ENCODE data around the gene KCMF1. TPM values are rescaled to one million over a fixed set of nuclear protein-coding genes. Genes with fewer than 3 reads are reported as not detected.

KCMF1 gene
- total RNA-seq, 5 donors from 2014 or later (not counting 1 experiment from before 2014, with no cell fraction given) = 56.7 to 62.5 (median 60.3) TPM

DNA sequence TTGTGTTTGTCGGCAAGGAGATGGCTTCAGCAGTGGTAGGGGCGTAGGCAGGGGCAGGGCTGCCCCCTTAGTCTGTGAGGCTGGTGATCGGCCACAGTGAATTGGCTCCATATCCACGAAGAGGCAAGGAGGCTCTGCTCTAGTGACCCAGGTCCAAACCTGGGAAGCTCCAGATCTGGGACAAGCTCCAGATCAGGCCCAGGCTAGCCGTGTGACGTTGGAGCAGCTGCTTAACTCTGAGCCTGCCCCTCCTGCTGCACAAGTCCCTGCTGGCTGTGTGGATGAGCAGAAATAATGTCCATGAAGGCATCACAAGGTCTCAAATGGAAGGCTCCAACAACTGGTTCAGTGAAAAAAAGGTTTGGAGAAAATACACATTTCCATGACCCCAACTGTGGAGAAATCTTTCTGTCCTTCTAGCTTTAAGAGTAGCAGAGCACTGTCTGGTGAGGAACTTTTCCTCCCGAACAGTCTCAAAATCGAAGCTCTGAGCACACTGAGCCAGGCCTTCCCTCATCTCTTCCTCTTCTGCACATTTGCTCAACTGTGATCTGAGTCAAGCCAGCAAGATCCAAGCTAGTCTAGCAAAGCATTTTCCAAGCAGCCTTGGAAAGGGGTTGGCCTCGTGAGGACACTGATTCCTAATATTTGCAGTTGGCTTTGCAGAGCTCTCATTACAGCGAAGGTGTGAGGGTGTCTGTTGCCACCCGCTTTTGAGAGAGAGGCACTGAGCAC, 95.2 kb downstream of the KCMF1 start:
- ChIA-PET CTCF (interaction anchor here (0.6 to 1.2 kb wide), 4 partner anchors 9 to 647 kb away, joined by 3 to 6 read pairs (median 3); no protein-coding TSS in a partner anchor), POLR2A (no interaction called here)
- no peaks in the 10 kb centered on the region for H3K36me3 ChIP-seq (ENCODE audit: control insufficient read depth in 2 of 2, extremely low read depth in 1 of 2, insufficient read depth in 1 of 2, low read length in 1 of 2)
- Mint-ChIP-seq H3K27ac (no peak overlapping the region), H3K9me3 (no peaks in the 10 kb centered on the region), H3K27me3 (peaks cover 13 to 15% of the 10 kb centered on the region in 2 donors), H3K36me3 (no peaks in the 10 kb centered on the region), H3K4me3 (no peak overlapping the region), H3K4me1 (peaks cover 0 to 7% (median 3%) of the 10 kb centered on the region in 3 donors)
- whole genome bisulfite sequencing (ENCODE audit: insufficient coverage) = 78% methylated on average over 8 of the region's 11 CpGs
- H3K9me3 ChIP-seq = no peaks in the 10 kb centered on the region
- DNase-seq (no peak), ATAC-seq (replicated peaks in 1 of 4) (no peak)
- H3K4me3 ChIP-seq (ENCODE audit: control insufficient read depth in 1 of 2, extremely low read depth in 1 of 2, low read length in 1 of 2) = no peak overlapping the region
- no peak overlapping the region for H3K27ac ChIP-seq (ENCODE audit: low read length)
- H3K27me3 ChIP-seq (replicated peaks in 1 of 2; ENCODE audit: control insufficient read depth in 2 of 2, extremely low read depth in 1 of 2, insufficient read depth in 2 of 2, low read length in 1 of 2) = peaks cover 0 to 30% of the 10 kb centered on the region in 2 experiments
- H3K4me1 ChIP-seq (ENCODE audit: control insufficient read depth in 1 of 2, extremely low read depth in 1 of 2, insufficient read depth in 2 of 2, low read length in 2 of 2) = peaks cover 0 to 4% of the 10 kb centered on the region in 2 experiments

DNA sequence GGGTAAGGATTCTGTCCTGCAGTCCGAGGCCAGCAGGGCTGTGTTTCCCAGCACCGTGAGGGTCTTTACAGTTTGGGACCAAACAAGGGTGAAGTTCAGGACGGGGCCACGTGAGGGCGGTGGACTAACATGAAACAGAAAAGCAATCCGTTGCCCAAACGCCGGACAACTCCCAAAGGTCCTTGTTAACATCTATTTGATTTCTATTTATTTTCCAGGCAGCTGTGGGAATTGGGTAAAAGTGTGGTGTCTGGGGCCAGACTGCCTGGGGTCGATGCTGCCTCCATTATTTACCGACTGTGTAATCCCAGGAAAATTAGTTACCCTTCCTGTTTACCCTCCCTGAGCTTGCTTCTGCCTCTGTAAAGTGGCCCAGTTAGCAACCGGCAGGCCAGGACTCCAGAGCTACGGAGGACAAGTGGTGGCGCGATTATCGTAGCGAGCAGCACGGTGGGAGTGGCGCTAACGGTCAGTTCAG, 96.0 kb downstream of the KCMF1 start:
- POLR2A ChIA-PET = no interaction called here
- DNase-seq = peak in 18 of 35 experiments; percentile 2 to 40 (median 12)

DNA sequence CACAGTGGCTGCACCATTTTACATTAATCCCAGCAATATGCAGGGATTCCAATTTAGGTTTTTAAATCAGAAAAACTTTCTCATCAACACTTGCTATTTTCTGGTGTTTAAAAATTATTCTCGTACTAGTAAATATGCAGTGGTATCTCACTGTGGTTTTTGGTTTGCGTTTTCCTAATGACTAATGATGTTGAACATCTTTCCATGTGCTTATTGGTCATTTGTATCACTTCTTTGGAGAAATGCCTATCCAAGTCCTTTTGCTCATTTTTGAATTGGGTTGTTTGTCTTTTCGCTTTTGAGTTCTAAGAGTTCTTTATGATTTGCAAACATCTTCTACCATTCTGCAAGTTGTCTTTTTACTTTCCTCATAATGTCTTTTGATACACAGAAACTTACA, 100.1 kb downstream of the KCMF1 start:
- no peak overlapping the region for H3K4me3 ChIP-seq (ENCODE audit: control insufficient read depth in 1 of 2, extremely low read depth in 1 of 2, low read length in 1 of 2)
- H3K27ac ChIP-seq (ENCODE audit: low read length) = no peak overlapping the region
- POLR2A ChIA-PET = no interaction called here
- Mint-ChIP-seq H3K27me3 (peaks cover 18 to 25% of the 10 kb centered on the region in 2 donors), H3K9me3 (no peaks in the 10 kb centered on the region), H3K27ac (no peak overlapping the region), H3K4me1 (peaks cover 0 to 7% (median 3%) of the 10 kb centered on the region in 3 donors), H3K4me3 (no peak overlapping the region), H3K36me3 (no peaks in the 10 kb centered on the region)
- H3K27me3 ChIP-seq (replicated peaks in 1 of 2; ENCODE audit: control insufficient read depth in 2 of 2, extremely low read depth in 1 of 2, insufficient read depth in 2 of 2, low read length in 1 of 2) = peaks cover 0 to 31% of the 10 kb centered on the region in 2 experiments
- no peaks in the 10 kb centered on the region for H3K9me3 ChIP-seq
- CTCF ChIA-PET = no interaction called here
- DNase-seq (no peak), ATAC-seq (replicated peaks in 1 of 4) (no peak)
- 100% methylated on average over 1 of the region's 3 CpGs for WGBS (ENCODE audit: insufficient coverage)
- H3K36me3 ChIP-seq (ENCODE audit: control insufficient read depth in 2 of 2, extremely low read depth in 1 of 2, insufficient read depth in 1 of 2, low read length in 1 of 2) = no peaks in the 10 kb centered on the region
- peaks cover 0 to 4% of the 10 kb centered on the region in 2 experiments for H3K4me1 ChIP-seq (ENCODE audit: control insufficient read depth in 1 of 2, extremely low read depth in 1 of 2, insufficient read depth in 2 of 2, low read length in 2 of 2)

More for the DNA sequence above, 96.0 kb downstream of the KCMF1 start:
- no peaks in the 10 kb centered on the region for H3K36me3 ChIP-seq (ENCODE audit: control insufficient read depth in 2 of 2, extremely low read depth in 1 of 2, insufficient read depth in 1 of 2, low read length in 1 of 2)
- H3K4me1 ChIP-seq (ENCODE audit: control insufficient read depth in 1 of 2, extremely low read depth in 1 of 2, insufficient read depth in 2 of 2, low read length in 2 of 2) = peaks cover 0 to 4% of the 10 kb centered on the region in 2 experiments
- Mint-ChIP-seq H3K36me3 (no peaks in the 10 kb centered on the region), H3K27me3 (peaks cover 13 to 15% of the 10 kb centered on the region in 2 donors), H3K27ac (no peak overlapping the region), H3K9me3 (no peaks in the 10 kb centered on the region), H3K4me3 (no peak overlapping the region), H3K4me1 (peaks cover 0 to 7% (median 3%) of the 10 kb centered on the region in 3 donors)
- H3K9me3 ChIP-seq = no peaks in the 10 kb centered on the region
- H3K27ac ChIP-seq (ENCODE audit: low read length) = no peak overlapping the region
- WGBS (ENCODE audit: insufficient coverage) = 29% methylated on average over 12 of the region's 19 CpGs
- peaks cover 0 to 30% of the 10 kb centered on the region in 2 experiments for H3K27me3 ChIP-seq (replicated peaks in 1 of 2; ENCODE audit: control insufficient read depth in 2 of 2, extremely low read depth in 1 of 2, insufficient read depth in 2 of 2, low read length in 1 of 2)
- ATAC-seq (replicated peaks in 1 of 4) = no peak
- peak overlapping the region in 1 of 2 donors; percentile 19 for H3K4me3 ChIP-seq (ENCODE audit: control insufficient read depth in 1 of 2, extremely low read depth in 1 of 2, low read length in 1 of 2)
- CTCF ChIA-PET = interaction anchor here (0.6 to 1.2 kb wide), 2 partner anchors 146 to 234 kb away, joined by 3 to 5 read pairs; no protein-coding TSS in a partner anchor

DNA sequence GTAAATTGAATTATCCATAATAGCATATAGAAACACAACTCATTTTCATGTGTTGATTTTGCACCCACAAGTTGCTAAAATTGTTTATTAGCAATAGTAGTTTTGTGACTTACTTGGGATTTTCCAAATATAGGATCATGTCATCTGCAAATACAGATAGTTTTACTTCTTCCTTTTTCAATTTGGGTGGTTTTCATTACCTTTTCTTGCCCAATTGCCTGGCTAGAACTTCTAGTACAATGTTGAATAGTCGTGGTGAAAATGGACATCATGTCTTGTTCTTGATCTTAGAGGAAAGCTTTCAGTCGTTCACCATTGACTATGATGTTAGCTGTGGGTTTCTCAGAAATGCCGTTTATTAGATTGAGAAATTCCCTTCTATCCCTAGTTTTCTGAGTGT, 102.1 kb downstream of the KCMF1 start:
- ChIA-PET CTCF (interaction anchor here in 1 of 2 donors (0.7 kb wide), 1 partner anchor 205 kb away, joined by 3 read pairs; no protein-coding TSS in a partner anchor), POLR2A (interaction anchor here in 1 of 2 donors (0.6 kb wide), 1 partner anchor 539 kb away, joined by 3 read pairs; no protein-coding TSS in a partner anchor)
- no peaks in the 10 kb centered on the region for H3K36me3 ChIP-seq (ENCODE audit: control insufficient read depth in 2 of 2, extremely low read depth in 1 of 2, insufficient read depth in 1 of 2, low read length in 1 of 2)
- no peaks in the 10 kb centered on the region for H3K9me3 ChIP-seq
- DNase-seq (no peak), ATAC-seq (replicated peaks in 1 of 4) (no peak)
- Mint-ChIP-seq H3K36me3 (no peaks in the 10 kb centered on the region), H3K9me3 (no peaks in the 10 kb centered on the region), H3K27ac (no peak overlapping the region), H3K4me1 (no peaks in the 10 kb centered on the region), H3K4me3 (no peak overlapping the region), H3K27me3 (peaks cover 23 to 24% of the 10 kb centered on the region in 2 donors)
- H3K27ac ChIP-seq (ENCODE audit: low read length) = no peak overlapping the region
- H3K27me3 ChIP-seq (replicated peaks in 1 of 2; ENCODE audit: control insufficient read depth in 2 of 2, extremely low read depth in 1 of 2, insufficient read depth in 2 of 2, low read length in 1 of 2) = peaks cover 0 to 25% of the 10 kb centered on the region in 2 experiments
- H3K4me3 ChIP-seq (ENCODE audit: control insufficient read depth in 1 of 2, extremely low read depth in 1 of 2, low read length in 1 of 2) = no peak overlapping the region
- no CpG with 5 or more reads among the region's 3 CpGs for WGBS (ENCODE audit: insufficient coverage)
- H3K4me1 ChIP-seq (ENCODE audit: control insufficient read depth in 1 of 2, extremely low read depth in 1 of 2, insufficient read depth in 2 of 2, low read length in 2 of 2) = no peaks in the 10 kb centered on the region

GRCh38 chr2:85076618-85077274, 105.8 kb downstream of the KCMF1 start:
- no peak for DNase-seq
- Mint-ChIP-seq H3K27me3 (peaks cover 25 to 30% of the 10 kb centered on the region in 2 donors), H3K27ac (no peak overlapping the region), H3K9me3 (peaks cover 0 to 5% (median 3%) of the 10 kb centered on the region in 3 donors), H3K4me3 (no peak overlapping the region), H3K4me1 (no peaks in the 10 kb centered on the region), H3K36me3 (no peaks in the 10 kb centered on the region)
- H3K4me1 ChIP-seq (ENCODE audit: control insufficient read depth in 1 of 2, extremely low read depth in 1 of 2, insufficient read depth in 2 of 2, low read length in 2 of 2) = no peaks in the 10 kb centered on the region
- ATAC-seq (replicated peaks in 1 of 4) = no peak
- ChIA-PET POLR2A (no interaction called here), CTCF (no interaction called here)
- WGBS (ENCODE audit: insufficient coverage) = 77% methylated on average over 6 of the region's 9 CpGs
- no peaks in the 10 kb centered on the region for H3K9me3 ChIP-seq
- no peak overlapping the region for H3K4me3 ChIP-seq (ENCODE audit: control insufficient read depth in 1 of 2, extremely low read depth in 1 of 2, low read length in 1 of 2)
- no peaks in the 10 kb centered on the region for H3K36me3 ChIP-seq (ENCODE audit: control insufficient read depth in 2 of 2, extremely low read depth in 1 of 2, insufficient read depth in 1 of 2, low read length in 1 of 2)
- no peak overlapping the region for H3K27ac ChIP-seq (ENCODE audit: low read length)
- peaks cover 0 to 35% of the 10 kb centered on the region in 2 experiments for H3K27me3 ChIP-seq (replicated peaks in 1 of 2; ENCODE audit: control insufficient read depth in 2 of 2, extremely low read depth in 1 of 2, insufficient read depth in 2 of 2, low read length in 1 of 2)

DNA sequence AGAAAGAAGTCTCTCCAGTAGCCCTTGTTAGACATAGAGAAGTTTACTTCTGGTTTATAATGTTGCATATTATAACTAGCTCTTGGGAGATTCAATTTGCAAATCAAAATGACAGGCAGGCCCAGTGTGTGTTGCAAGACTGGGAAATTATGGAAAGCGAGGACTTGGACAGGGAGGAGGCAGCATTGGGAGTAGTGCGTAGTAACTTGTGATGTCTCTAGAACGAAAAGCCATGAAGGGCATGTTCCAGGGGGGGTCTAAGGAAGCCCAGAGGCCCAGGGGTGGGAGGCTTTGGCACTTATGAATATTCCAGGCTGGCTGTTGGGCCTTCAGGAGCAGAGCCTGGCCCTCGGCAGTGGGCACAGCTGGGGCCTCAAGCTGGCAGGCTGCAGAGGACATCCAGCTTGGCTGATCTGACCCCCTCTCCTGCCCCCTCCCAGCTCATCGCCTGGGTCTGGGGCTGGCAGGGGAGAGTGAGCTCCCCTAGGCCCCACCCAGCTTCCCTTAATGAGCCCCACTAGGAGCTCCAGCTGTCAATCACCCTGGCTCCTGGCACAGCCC, 107.0 kb downstream of the KCMF1 start:
- Histone ChIP-seq H3K4me1 (ENCODE audit: control insufficient read depth in 1 of 2, extremely low read depth in 1 of 2, insufficient read depth in 2 of 2, low read length in 2 of 2) (no peaks in the 10 kb centered on the region), H3K4me3 (ENCODE audit: control insufficient read depth in 1 of 2, extremely low read depth in 1 of 2, low read length in 1 of 2) (no peak overlapping the region), H3K27me3 (replicated peaks in 1 of 2; ENCODE audit: control insufficient read depth in 2 of 2, extremely low read depth in 1 of 2, insufficient read depth in 2 of 2, low read length in 1 of 2) (peaks cover 0 to 35% of the 10 kb centered on the region in 2 experiments), H3K36me3 (ENCODE audit: control insufficient read depth in 2 of 2, extremely low read depth in 1 of 2, insufficient read depth in 1 of 2, low read length in 1 of 2) (no peaks in the 10 kb centered on the region), H3K9me3 (peaks cover 7% of the 10 kb centered on the region), H3K27ac (ENCODE audit: low read length) (no peak overlapping the region)
- ChIA-PET POLR2A (no interaction called here), CTCF (no interaction called here)
- peaks cover 34 to 38% of the 10 kb centered on the region in 2 donors for H3K27me3 Mint-ChIP-seq
- no peaks in the 10 kb centered on the region for H3K4me1 Mint-ChIP-seq
- no peaks in the 10 kb centered on the region for H3K36me3 Mint-ChIP-seq
- H3K4me3 Mint-ChIP-seq = no peak overlapping the region
- no peak overlapping the region for H3K27ac Mint-ChIP-seq
- 88% methylated on average over 5 of the region's 5 CpGs for WGBS (ENCODE audit: insufficient coverage)
- H3K9me3 Mint-ChIP-seq = peaks cover 8 to 11% (median 10%) of the 10 kb centered on the region in 3 donors
- no peak for ATAC-seq (replicated peaks in 1 of 4)
- DNase-seq = no peak

Data from T-cell (primary cell).